ENCODE measurements around the gene CDT1. TPM values are rescaled to one million over a fixed set of nuclear protein-coding genes. Genes with fewer than 3 reads are reported as not detected.

The CDT1 gene
- total RNA-seq, 1 experiment from 2014 or later: 43.0 TPM

DNA sequence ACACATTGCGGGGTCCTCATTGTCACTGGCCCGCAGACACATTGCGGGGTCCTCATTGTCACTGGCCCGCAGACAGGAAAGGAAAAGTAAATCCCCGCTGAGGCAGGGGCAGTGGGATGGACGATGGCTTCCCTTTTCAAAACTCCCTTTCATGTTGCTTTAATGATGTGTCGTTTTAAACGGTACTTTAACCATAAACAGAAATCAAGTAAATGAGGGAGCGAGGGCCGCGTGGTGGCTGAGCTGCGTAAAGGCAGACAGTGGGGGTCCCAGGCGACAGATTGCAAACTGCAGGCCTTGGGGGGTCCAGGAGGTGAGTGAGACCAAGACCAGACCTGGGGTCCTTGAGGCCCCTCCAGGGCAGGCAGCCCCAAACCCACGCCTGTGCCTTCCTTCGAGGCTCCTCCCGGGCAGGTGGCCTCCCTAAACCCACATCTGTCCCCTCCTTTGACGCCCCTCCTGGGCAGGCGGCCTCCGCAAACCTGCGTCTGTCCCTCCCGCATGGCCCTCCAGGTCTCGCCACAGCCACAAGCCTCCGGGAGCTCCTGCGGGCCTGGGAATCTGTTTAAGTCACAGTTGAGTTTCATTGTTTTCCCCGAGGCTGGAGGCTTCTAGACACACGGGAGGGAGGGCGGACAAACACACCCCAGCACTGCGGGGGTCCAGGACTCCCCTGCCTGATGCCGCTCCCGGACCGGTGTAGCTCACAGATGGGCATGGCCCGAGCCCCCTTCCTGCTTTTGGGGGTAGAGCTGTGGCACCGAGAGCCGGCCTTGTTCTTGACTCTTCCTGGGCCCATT is 25.9 kb upstream of the CDT1 start:
- Histone ChIP-seq H3K27ac (ENCODE audit: low read length) (no peak overlapping the region), H3K9ac (ENCODE audit: low read length) (no peak overlapping the region), H3F3A (ENCODE audit: low read length, unreplicated experiment) (no peaks in the 10 kb centered on the region), H3K4me3 (ENCODE audit: low read length) (no peak overlapping the region), H3K36me3 (ENCODE audit: low read depth, low read length) (no peaks in the 10 kb centered on the region), H3K4me1 (ENCODE audit: insufficient read depth, low read length) (peaks cover 34% of the 10 kb centered on the region), H2AFZ (ENCODE audit: low read length) (no peak overlapping the region), H4K20me1 (ENCODE audit: low read length) (peaks cover 20% of the 10 kb centered on the region; the same call in 1 of the 2 replicates), H3K9me2 (replicated peaks; ENCODE audit: low read length) (no peaks in the 10 kb centered on the region), H3K4me2 (ENCODE audit: low read length) (no peak overlapping the region), H3K9me3 (ENCODE audit: low read length) (no peaks in the 10 kb centered on the region), H3K79me2 (ENCODE audit: low read length) (peaks cover 100% of the 10 kb centered on the region), H3K27me3 (ENCODE audit: low read length) (no peaks in the 10 kb centered on the region)
- TF ChIP-seq EZH2phosphoT487 (IDR thresholded peaks at IDR 0.05; ENCODE audit: borderline replicate concordance, low read length) (no peak), EZH2 (IDR thresholded peaks at IDR 0.05; ENCODE audit: low read length, unreplicated experiment) (no peak)
- TF ChIP-seq, protein P1, sequence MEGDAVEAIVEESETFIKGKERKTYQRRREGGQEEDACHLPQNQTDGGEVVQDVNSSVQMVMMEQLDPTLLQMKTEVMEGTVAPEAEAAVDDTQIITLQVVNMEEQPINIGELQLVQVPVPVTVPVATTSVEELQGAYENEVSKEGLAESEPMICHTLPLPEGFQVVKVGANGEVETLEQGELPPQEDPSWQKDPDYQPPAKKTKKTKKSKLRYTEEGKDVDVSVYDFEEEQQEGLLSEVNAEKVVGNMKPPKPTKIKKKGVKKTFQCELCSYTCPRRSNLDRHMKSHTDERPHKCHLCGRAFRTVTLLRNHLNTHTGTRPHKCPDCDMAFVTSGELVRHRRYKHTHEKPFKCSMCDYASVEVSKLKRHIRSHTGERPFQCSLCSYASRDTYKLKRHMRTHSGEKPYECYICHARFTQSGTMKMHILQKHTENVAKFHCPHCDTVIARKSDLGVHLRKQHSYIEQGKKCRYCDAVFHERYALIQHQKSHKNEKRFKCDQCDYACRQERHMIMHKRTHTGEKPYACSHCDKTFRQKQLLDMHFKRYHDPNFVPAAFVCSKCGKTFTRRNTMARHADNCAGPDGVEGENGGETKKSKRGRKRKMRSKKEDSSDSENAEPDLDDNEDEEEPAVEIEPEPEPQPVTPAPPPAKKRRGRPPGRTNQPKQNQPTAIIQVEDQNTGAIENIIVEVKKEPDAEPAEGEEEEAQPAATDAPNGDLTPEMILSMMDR (conservative IDR thresholded peaks at IDR 0.05; ENCODE audit: low read depth, low read length): no peak
- BruUV-seq (replicated peaks): no TSS peak
- ChIA-PET CTCF (no interaction called here), POLR2A (ENCODE audit: unreplicated experiment) (no interaction called here)
- ATAC-seq (no peak), DNase-seq (no peak)
- intact Hi-C loops (cut with micrococcal nuclease): no loop called here

DNA sequence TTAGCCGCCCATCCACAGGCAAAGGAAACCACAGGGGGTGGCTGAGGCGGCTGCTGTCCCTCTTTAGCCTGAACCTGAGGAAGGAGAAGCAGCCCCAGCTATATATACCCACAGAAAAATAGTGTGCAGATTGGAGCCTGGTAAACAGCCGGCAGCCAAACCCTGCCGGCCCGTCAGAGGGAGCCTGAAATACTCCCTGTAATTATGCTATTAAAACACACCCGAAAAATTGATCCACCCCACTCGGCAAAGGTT is 25.4 kb upstream of the CDT1 start:
- ATAC-seq: no peak
- Histone ChIP-seq H3K4me1 (ENCODE audit: insufficient read depth, low read length) (peaks cover 40% of the 10 kb centered on the region), H3K36me3 (ENCODE audit: low read depth, low read length) (no peaks in the 10 kb centered on the region), H3K79me2 (ENCODE audit: low read length) (peaks cover 100% of the 10 kb centered on the region), H2AFZ (ENCODE audit: low read length) (no peak overlapping the region), H3K9me3 (ENCODE audit: low read length) (no peaks in the 10 kb centered on the region), H4K20me1 (ENCODE audit: low read length) (peaks cover 22% of the 10 kb centered on the region; the same call in 1 of the 2 replicates), H3K27me3 (ENCODE audit: low read length) (no peaks in the 10 kb centered on the region), H3K4me3 (ENCODE audit: low read length) (no peak overlapping the region), H3F3A (ENCODE audit: low read length, unreplicated experiment) (no peaks in the 10 kb centered on the region), H3K4me2 (ENCODE audit: low read length) (no peak overlapping the region), H3K27ac (ENCODE audit: low read length) (no peak overlapping the region), H3K9me2 (replicated peaks; ENCODE audit: low read length) (no peaks in the 10 kb centered on the region), H3K9ac (ENCODE audit: low read length) (no peak overlapping the region)
- BruUV-seq (replicated peaks): no TSS peak
- TF ChIP-seq, protein P1 (conservative IDR thresholded peaks at IDR 0.05; ENCODE audit: low read depth, low read length): no peak
- TF ChIP-seq EZH2 (IDR thresholded peaks at IDR 0.05; ENCODE audit: low read length, unreplicated experiment): no peak
- no peak for TF ChIP-seq EZH2phosphoT487 (IDR thresholded peaks at IDR 0.05; ENCODE audit: borderline replicate concordance, low read length)
- ChIA-PET POLR2A (ENCODE audit: unreplicated experiment) (no interaction called here), CTCF (no interaction called here)
- no peak for DNase-seq
- intact Hi-C loops (cut with micrococcal nuclease): no loop called here

DNA sequence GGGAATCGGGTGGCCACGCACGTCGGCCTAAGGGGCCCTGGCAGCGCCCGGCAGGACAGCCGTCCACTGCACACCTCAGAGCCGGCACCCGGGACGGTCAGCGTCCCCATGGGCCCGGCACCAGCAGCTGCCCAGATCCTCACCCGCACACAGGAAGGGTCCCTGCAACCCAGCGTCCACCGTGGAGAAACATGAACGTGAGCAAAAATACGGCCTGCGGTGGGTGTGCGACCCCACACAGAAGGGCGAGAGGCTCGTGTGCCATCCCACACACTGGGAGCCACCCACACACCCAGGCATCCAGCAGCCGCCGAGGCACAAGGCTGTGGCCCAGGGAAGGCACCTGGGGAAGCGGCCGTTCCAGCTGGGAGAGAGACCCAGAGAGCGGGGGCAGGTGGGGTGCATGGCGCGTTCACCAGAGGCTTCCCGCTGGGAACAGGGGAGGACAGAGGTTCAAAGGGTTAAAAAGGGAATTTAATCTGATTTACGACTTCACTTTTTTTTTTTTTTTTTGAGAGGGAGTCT is 25.0 kb upstream of the CDT1 start:
- Histone ChIP-seq H3K79me2 (ENCODE audit: low read length) (peaks cover 100% of the 10 kb centered on the region), H3K9me3 (ENCODE audit: low read length) (no peaks in the 10 kb centered on the region), H2AFZ (ENCODE audit: low read length) (no peak overlapping the region), H3K36me3 (ENCODE audit: low read depth, low read length) (no peaks in the 10 kb centered on the region), H3K4me1 (ENCODE audit: insufficient read depth, low read length) (peaks cover 43% of the 10 kb centered on the region), H3F3A (ENCODE audit: low read length, unreplicated experiment) (no peaks in the 10 kb centered on the region), H3K27me3 (ENCODE audit: low read length) (no peaks in the 10 kb centered on the region), H3K4me3 (ENCODE audit: low read length) (no peak overlapping the region), H4K20me1 (ENCODE audit: low read length) (peaks cover 22% of the 10 kb centered on the region; the same call in 1 of the 2 replicates), H3K9ac (ENCODE audit: low read length) (no peak overlapping the region), H3K4me2 (ENCODE audit: low read length) (no peak overlapping the region), H3K27ac (ENCODE audit: low read length) (no peak overlapping the region), H3K9me2 (replicated peaks; ENCODE audit: low read length) (no peaks in the 10 kb centered on the region)
- POLR2A ChIA-PET (ENCODE audit: unreplicated experiment): no interaction called here
- BruUV-seq (replicated peaks): no TSS peak
- CTCF ChIA-PET: no interaction called here
- no peak for TF ChIP-seq EZH2phosphoT487 (IDR thresholded peaks at IDR 0.05; ENCODE audit: borderline replicate concordance, low read length)
- TF ChIP-seq, protein P1 (conservative IDR thresholded peaks at IDR 0.05; ENCODE audit: low read depth, low read length): no peak
- TF ChIP-seq EZH2 (IDR thresholded peaks at IDR 0.05; ENCODE audit: low read length, unreplicated experiment): no peak
- DNase-seq: no peak
- intact Hi-C loops (cut with micrococcal nuclease): no loop called here
- ATAC-seq: no peak

Data from PC-3 (cell line).